ENCODE results near the gene ARAP2. TPM values are rescaled to one million over a fixed set of nuclear protein-coding genes. Genes with fewer than 3 reads are reported as not detected.

The ARAP2 gene
- total and polyA plus RNA-seq, 10 donors = 6.8 to 161 (median 69.6) TPM

- H3K9me3 ChIP-seq = no peaks in the 10 kb centered on the region
- intact Hi-C loops (cut with DNase I; ENCODE audit: low total_unique reads) = no loop called here
- peaks cover 0 to 44% (median 18%) of the 10 kb centered on the region in 6 donors for H3K36me3 ChIP-seq
- H3K27ac ChIP-seq = no peak overlapping the region
- H3K4me3 ChIP-seq = no peak overlapping the region
- TF ChIP-seq, protein P1, sequence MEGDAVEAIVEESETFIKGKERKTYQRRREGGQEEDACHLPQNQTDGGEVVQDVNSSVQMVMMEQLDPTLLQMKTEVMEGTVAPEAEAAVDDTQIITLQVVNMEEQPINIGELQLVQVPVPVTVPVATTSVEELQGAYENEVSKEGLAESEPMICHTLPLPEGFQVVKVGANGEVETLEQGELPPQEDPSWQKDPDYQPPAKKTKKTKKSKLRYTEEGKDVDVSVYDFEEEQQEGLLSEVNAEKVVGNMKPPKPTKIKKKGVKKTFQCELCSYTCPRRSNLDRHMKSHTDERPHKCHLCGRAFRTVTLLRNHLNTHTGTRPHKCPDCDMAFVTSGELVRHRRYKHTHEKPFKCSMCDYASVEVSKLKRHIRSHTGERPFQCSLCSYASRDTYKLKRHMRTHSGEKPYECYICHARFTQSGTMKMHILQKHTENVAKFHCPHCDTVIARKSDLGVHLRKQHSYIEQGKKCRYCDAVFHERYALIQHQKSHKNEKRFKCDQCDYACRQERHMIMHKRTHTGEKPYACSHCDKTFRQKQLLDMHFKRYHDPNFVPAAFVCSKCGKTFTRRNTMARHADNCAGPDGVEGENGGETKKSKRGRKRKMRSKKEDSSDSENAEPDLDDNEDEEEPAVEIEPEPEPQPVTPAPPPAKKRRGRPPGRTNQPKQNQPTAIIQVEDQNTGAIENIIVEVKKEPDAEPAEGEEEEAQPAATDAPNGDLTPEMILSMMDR (IDR thresholded peaks at IDR 0.05 in 8 of 11, conservative IDR thresholded peaks at IDR 0.05 in 3 of 11) = no peak
- no peaks in the 10 kb centered on the region for H3K27me3 ChIP-seq (replicated peaks in 1 of 7)
- WGBS, 5 donors = 93 to 97% (median 96%) methylated on average over 4 of the region's 4 CpGs
- no peak for DNase-seq
- H3K4me1 ChIP-seq = peaks cover 0 to 19% (median 0%) of the 10 kb centered on the region in 6 donors
Observed at GRCh38 chr4:36198861-36199260, 45.5 kb downstream of the ARAP2 start.

- peaks cover 0 to 24% (median 0%) of the 10 kb centered on the region in 6 donors for H3K4me1 ChIP-seq
- no peak overlapping the region for H3K4me3 ChIP-seq
- H3K36me3 ChIP-seq = peaks cover 0 to 45% (median 18%) of the 10 kb centered on the region in 6 donors
- no peaks in the 10 kb centered on the region for H3K27me3 ChIP-seq (replicated peaks in 1 of 7)
- intact Hi-C loops (cut with DNase I; ENCODE audit: low total_unique reads) = no loop called here
- no peaks in the 10 kb centered on the region for H3K9me3 ChIP-seq
- H3K27ac ChIP-seq = no peak overlapping the region
- TF ChIP-seq POLR2AphosphoS5 (IDR thresholded peaks at IDR 0.05) (no peak), POLR2A (IDR thresholded peaks at IDR 0.05) (no peak)
- TF ChIP-seq, protein P1 (IDR thresholded peaks at IDR 0.05 in 8 of 11, conservative IDR thresholded peaks at IDR 0.05 in 3 of 11) = no peak
- DNase-seq = no peak
- 93 to 98% (median 95%) methylated on average over 8 to 10 of the region's 10 CpGs for WGBS, 5 donors
Observed at GRCh38 chr4:36198068-36198808, 46.1 kb downstream of the ARAP2 start.

DNA sequence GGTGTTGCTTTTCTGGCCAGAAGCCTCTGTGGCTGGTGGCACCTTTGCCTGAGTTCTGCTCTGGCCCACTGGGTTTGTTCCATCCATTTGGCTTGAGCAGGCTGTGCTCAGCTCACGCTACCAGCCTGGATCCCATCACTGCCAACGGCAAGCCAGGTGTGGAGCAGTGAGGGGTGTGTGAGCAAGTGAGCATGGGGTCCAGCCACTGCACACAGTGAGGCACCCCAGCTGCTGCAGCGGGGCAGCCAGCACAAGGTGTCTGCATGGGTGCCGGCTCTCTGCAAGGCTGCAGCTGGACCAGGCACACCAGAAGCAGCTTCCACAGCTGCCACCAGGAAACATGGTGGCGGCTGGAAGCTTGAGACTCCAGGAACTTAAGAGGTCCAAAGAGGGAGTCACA, 46.8 kb downstream of the ARAP2 start:
- 96 to 99% (median 97%) methylated on average over 5 of the region's 5 CpGs for WGBS, 5 donors
- Histone ChIP-seq H3K27me3 (replicated peaks in 1 of 7) (no peaks in the 10 kb centered on the region), H3K4me3 (no peak overlapping the region), H3K27ac (no peak overlapping the region), H3K4me1 (peaks cover 0 to 24% (median 0%) of the 10 kb centered on the region in 6 donors), H3K9me3 (no peaks in the 10 kb centered on the region), H3K36me3 (peaks cover 0 to 46% (median 21%) of the 10 kb centered on the region in 6 donors)
- TF ChIP-seq, protein P1 (IDR thresholded peaks at IDR 0.05 in 8 of 11, conservative IDR thresholded peaks at IDR 0.05 in 3 of 11) = no peak
- peak in 2 of 3 donors; percentile 22 to 56 for TF ChIP-seq POLR2AphosphoS5 (IDR thresholded peaks at IDR 0.05)
- TF ChIP-seq POLR2A (IDR thresholded peaks at IDR 0.05) = no peak
- DNase-seq = no peak
- intact Hi-C loops (cut with DNase I; ENCODE audit: low total_unique reads) = no loop called here

- 80 to 90% (median 85%) methylated on average over 7 of the region's 7 CpGs for WGBS, 5 donors
- intact Hi-C loops (cut with DNase I; ENCODE audit: low total_unique reads) = no loop called here
- DNase-seq = no peak
- no peak for TF ChIP-seq POLR2A (IDR thresholded peaks at IDR 0.05)
- no peak for TF ChIP-seq POLR2AphosphoS5 (IDR thresholded peaks at IDR 0.05)
- TF ChIP-seq, protein P1 (IDR thresholded peaks at IDR 0.05 in 8 of 11, conservative IDR thresholded peaks at IDR 0.05 in 3 of 11) = no peak
- H3K27me3 ChIP-seq (replicated peaks in 1 of 7) = no peaks in the 10 kb centered on the region
- no peak overlapping the region for H3K4me3 ChIP-seq
- peaks cover 0 to 32% (median 0%) of the 10 kb centered on the region in 6 donors for H3K4me1 ChIP-seq
- no peak overlapping the region for H3K27ac ChIP-seq
- no peaks in the 10 kb centered on the region for H3K9me3 ChIP-seq
- peaks cover 0 to 50% (median 21%) of the 10 kb centered on the region in 6 donors for H3K36me3 ChIP-seq
Observed at GRCh38 chr4:36196145-36196913, 48.0 kb downstream of the ARAP2 start.

All from spleen (tissue), 11 donors.